GM12891 (cell line): ENCODE data around the gene KLHL30.
A peak's percentile ranks its signal among the peaks of the same experiment; 100 is the strongest.

Experiments used
- DNase-seq: peaks from one replicate; pipeline ENCODE4 v3.0.0; 2011; ENCODE audit warnings: low spot score; ENCODE audit not compliant: insufficient read length
- FAIRE-seq: peaks from 2 replicates; lab custom pipeline; 2011; peaks lifted over from hg19 to GRCh38; lab: Jason Lieb, UNC
- PAX5 ChIP-seq: IDR thresholded peaks from 2 replicates; pipeline ENCODE4 v1.6.1; 2011; ENCODE audit warnings: low read length, moderate library complexity, mild to moderate bottlenecking; ENCODE audit not compliant: insufficient read depth, severe bottlenecking
- POLR2A ChIP-seq: IDR thresholded peaks from 2 replicates; pipeline ENCODE4 v1.6.1; 2011; ENCODE audit warnings: low read depth, low read length, control low read depth
- POLR2AphosphoS5 ChIP-seq: IDR thresholded peaks from 2 replicates; pipeline ENCODE4 v1.6.1; 2011; ENCODE audit warnings: low read depth, low read length, control low read depth
- POU2F2 ChIP-seq: IDR thresholded peaks from 2 replicates; pipeline ENCODE4 v1.6.1; 2011; ENCODE audit warnings: low read depth, mild to moderate bottlenecking, control low read depth, low read length, moderate library complexity
- SPI1 ChIP-seq: IDR thresholded peaks from 2 replicates; pipeline ENCODE4 v1.6.1; 2011; ENCODE audit warnings: low read depth, low read length, control low read depth
- TAF1 ChIP-seq: IDR thresholded peaks from 2 replicates; pipeline ENCODE4 v1.6.1; 2011; ENCODE audit warnings: low read depth, low read length, control low read depth

Gene KLHL30

GRCh38 chr2:238162251-238162845 lies 23.9 kb downstream of the KLHL30 start:
- TF ChIP-seq TAF1 (no peak), POLR2AphosphoS5 (no peak), PAX5 (no peak)
- no peak for FAIRE-seq
- peak; percentile 25 for DNase-seq

- DNase-seq, result peak; percentile 10
- no peak for FAIRE-seq
- TF ChIP-seq SPI1 (no peak), POLR2AphosphoS5 (no peak), POLR2A (no peak), POU2F2 (no peak), TAF1 (no peak)
These were observed 24.5 kb downstream of the KLHL30 start for GRCh38 chr2:238162846-238163441.

GRCh38 chr2:238163481-238164198 lies 25.2 kb downstream of the KLHL30 start:
- no peak for TF ChIP-seq TAF1
- no peak for TF ChIP-seq SPI1
- TF ChIP-seq POU2F2, result no peak
- TF ChIP-seq PAX5, result no peak
- no peak for TF ChIP-seq POLR2A
- no peak for TF ChIP-seq POLR2AphosphoS5
- no peak for FAIRE-seq
- peak; percentile 25 for DNase-seq

GRCh38 chr2:238164906-238165287 lies 26.4 kb downstream of the KLHL30 start:
- no peak for FAIRE-seq
- TF ChIP-seq POLR2A (no peak), SPI1 (no peak), PAX5 (no peak), TAF1 (no peak), POU2F2 (no peak), POLR2AphosphoS5 (no peak)
- DNase-seq, result no peak

- TF ChIP-seq POLR2AphosphoS5, result no peak
- TF ChIP-seq PAX5, result no peak
- no peak for TF ChIP-seq SPI1
- TF ChIP-seq POLR2A, result no peak
- no peak for FAIRE-seq
These were observed 26.9 kb downstream of the KLHL30 start for GRCh38 chr2:238165288-238165921.

GRCh38 chr2:238166391-238167343 lies 28.2 kb downstream of the KLHL30 start:
- DNase-seq (no peak), FAIRE-seq (no peak)
- no peak for TF ChIP-seq POLR2AphosphoS5
- no peak for TF ChIP-seq POU2F2
- TF ChIP-seq TAF1, result no peak
- TF ChIP-seq POLR2A, result no peak
- no peak for TF ChIP-seq PAX5
- no peak for TF ChIP-seq SPI1

More at GRCh38 chr2:238165288-238165921, 26.9 kb downstream of the KLHL30 start:
- DNase-seq, result peak; percentile 11

GRCh38 chr2:238167344-238167715 lies 28.9 kb downstream of the KLHL30 start:
- DNase-seq (no peak), FAIRE-seq (no peak)
- TF ChIP-seq POLR2A (no peak), SPI1 (no peak), POLR2AphosphoS5 (no peak), TAF1 (no peak), PAX5 (no peak), POU2F2 (no peak)

GRCh38 chr2:238167761-238168160 lies 29.3 kb downstream of the KLHL30 start:
- no peak for TF ChIP-seq POU2F2
- TF ChIP-seq SPI1, result no peak
- TF ChIP-seq POLR2A, result no peak
- no peak for TF ChIP-seq PAX5
- no peak for TF ChIP-seq TAF1
- no peak for TF ChIP-seq POLR2AphosphoS5
- DNase-seq (no peak), FAIRE-seq (no peak)

- no peak for FAIRE-seq
These were observed 30.0 kb downstream of the KLHL30 start for GRCh38 chr2:238168196-238169047.

More at GRCh38 chr2:238168196-238169047, 30.0 kb downstream of the KLHL30 start:
- no peak for DNase-seq
- TF ChIP-seq TAF1, result no peak
- TF ChIP-seq POLR2A, result no peak
- TF ChIP-seq POLR2AphosphoS5, result no peak
- TF ChIP-seq POU2F2, result no peak
